CD4-positive, alpha-beta T cell (primary cell): ENCODE data around the gene FREM1. TPM values are rescaled to one million over a fixed set of nuclear protein-coding genes. Genes with fewer than 3 reads are reported as not detected.

Experiments
- ATAC-seq: fragments of 200-7000 bp; cut with Tn5 transposase; one replicate; pipeline ENCODE4 v1.10.0; 2022; ENCODE audit warnings: mild to moderate bottlenecking; ENCODE audit not compliant: poor library complexity
- CTCF ChIA-PET: fragments of 350-600 bp; sonication (Branson Sonifier 250); formaldehyde crosslinking; loops from one replicate; lab custom pipeline; 2021; ENCODE audit warnings: antibody characterized with exemption, inconsistent platforms; lab: Charles Lee
- POLR2A ChIA-PET: fragments of 350-600 bp; sonication (Branson Sonifier 250); formaldehyde crosslinking; loops from one replicate; lab custom pipeline; 2021; ENCODE audit warnings: antibody characterized with exemption, inconsistent platforms; lab: Charles Lee
- DNase-seq, 14 experiments: peaks; one replicate each; pipeline ENCODE4 v3.0.0-alpha.2; 2013 to 2020; ENCODE audit warnings: mixed read lengths in 2 of 14
- H3K27ac ChIP-seq, 2 donors: one replicate each; pipeline versions ENCODE4 v1.5.1 to v1.7.0; 2013; ENCODE audit warnings: low read length in 2 of 2, low read depth in 1 of 2, mild to moderate bottlenecking in 1 of 2
- H3K27me3 ChIP-seq, 2 experiments: 1 replicate in 1 of 2; 2 replicates in 1 of 2; pipeline versions ENCODE4 v1.6.1 to v1.7.0; 2013; ENCODE audit warnings: low read length in 2 of 2, control low read depth in 1 of 2, mild to moderate bottlenecking in 1 of 2, moderate library complexity in 1 of 2; ENCODE audit not compliant: insufficient read depth in 2 of 2, control insufficient read depth in 1 of 2
- H3K36me3 ChIP-seq: one replicate; pipeline ENCODE4 v1.6.1; 2013; ENCODE audit warnings: low read length, control low read depth; ENCODE audit not compliant: insufficient read depth
- H3K4me1 ChIP-seq: one replicate; pipeline ENCODE4 v1.6.1; 2013; ENCODE audit warnings: low read length, control low read depth; ENCODE audit not compliant: insufficient read depth
- H3K4me3 ChIP-seq: one replicate; pipeline ENCODE4 v1.5.1; 2013; ENCODE audit warnings: mild to moderate bottlenecking, low read length, moderate library complexity
- H3K9me3 ChIP-seq, 2 experiments: 1 replicate in 1 of 2; 2 replicates in 1 of 2; pipeline versions ENCODE4 v1.6.1 to v1.7.0; 2013; ENCODE audit warnings: low read length in 2 of 2, mild to moderate bottlenecking in 2 of 2, control low read depth in 1 of 2, moderate library complexity in 1 of 2; ENCODE audit not compliant: control insufficient read depth in 1 of 2, insufficient read depth in 1 of 2
- H3K27ac Mint-ChIP-seq: one replicate; pipeline ENCODE4 v1.8.0; 2020; ENCODE audit warnings: mixed read lengths
- H3K27me3 Mint-ChIP-seq: one replicate; pipeline ENCODE4 v1.8.0; 2021; ENCODE audit warnings: mixed read lengths
- H3K36me3 Mint-ChIP-seq: one replicate; pipeline ENCODE4 v1.8.0; 2021; ENCODE audit warnings: low read depth, mixed read lengths
- H3K4me1 Mint-ChIP-seq: one replicate; pipeline ENCODE4 v1.8.0; 2021; ENCODE audit warnings: low read depth, mixed read lengths
- H3K4me3 Mint-ChIP-seq: one replicate; pipeline ENCODE4 v1.8.0; 2020; ENCODE audit warnings: mild to moderate bottlenecking, mixed read lengths
- H3K9me3 Mint-ChIP-seq: one replicate; pipeline ENCODE4 v1.8.0; 2020; ENCODE audit warnings: mixed read lengths
- CTCF ChIP-seq: fragments of 200-600 bp; IDR thresholded peaks from one replicate; pipeline ENCODE4 v1.8.0; 2022; ENCODE audit warnings: antibody characterized with exemption, mild to moderate bottlenecking
- intact Hi-C, 2 experiments: fragments of 100-400 bp; cut with DNase I in 1 of 2; cut with micrococcal nuclease in 1 of 2; formaldehyde crosslinking; loops; one replicate each; pipeline versions ENCODE4 v1.15.1 to v1.9.0; 2023 to 2025; cut with DNase I, micrococcal nuclease
- total RNA-seq, 174 experiments: library from RNA in 2 of 174; stranded (reverse) in 2 of 174; gene quantifications; one replicate each; pipeline ENCODE4 v1.2.3 and lab custom pipeline; 2021 to 2026

The FREM1 gene
- total RNA-seq, 2 experiments from 2014 or later = 0.27 TPM; not detected in 1

DNA sequence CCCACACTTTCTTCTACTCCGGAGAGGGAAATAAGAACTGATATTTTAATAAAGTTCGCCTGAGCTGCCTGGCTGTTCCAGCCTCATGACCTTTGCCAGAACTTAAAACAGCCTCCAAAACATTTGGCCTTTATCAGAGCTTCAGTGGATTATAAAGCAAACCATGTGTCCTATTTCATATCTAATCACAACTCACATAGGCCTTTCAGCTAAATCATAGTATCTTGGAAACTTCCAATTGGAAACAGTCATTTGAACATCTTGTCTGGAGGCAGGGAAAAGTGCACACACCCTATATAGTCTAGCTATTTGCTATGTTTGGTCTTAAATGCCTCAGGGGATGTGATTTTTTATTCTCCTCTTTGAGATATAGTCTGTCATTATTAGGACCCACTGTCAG lies 46.0 kb upstream of the FREM1 start:
- no peak overlapping the region for H3K4me3 Mint-ChIP-seq
- H3K27ac ChIP-seq = no peak overlapping the region
- no peaks in the 10 kb centered on the region for H3K27me3 ChIP-seq
- H3K36me3 ChIP-seq = no peaks in the 10 kb centered on the region
- H3K36me3 Mint-ChIP-seq = no peaks in the 10 kb centered on the region
- ChIA-PET POLR2A (no interaction called here), CTCF (no interaction called here)
- DNase-seq (no peak), ATAC-seq (no peak)
- H3K9me3 ChIP-seq = no peaks in the 10 kb centered on the region
- peaks cover 6% of the 10 kb centered on the region for H3K4me1 ChIP-seq
- intact Hi-C loops = no loop called here
- TF ChIP-seq CTCF = no peak
- no peaks in the 10 kb centered on the region for H3K9me3 Mint-ChIP-seq
- no peaks in the 10 kb centered on the region for H3K27me3 Mint-ChIP-seq
- no peaks in the 10 kb centered on the region for H3K4me1 Mint-ChIP-seq
- no peak overlapping the region for H3K4me3 ChIP-seq
- no peak overlapping the region for H3K27ac Mint-ChIP-seq

GRCh38 chr9:14945351-14945750 lies 35.1 kb upstream of the FREM1 start:
- Histone ChIP-seq H3K27me3 (no peaks in the 10 kb centered on the region), H3K4me3 (no peak overlapping the region), H3K9me3 (peaks cover 0 to 9% of the 10 kb centered on the region in 2 experiments), H3K36me3 (no peaks in the 10 kb centered on the region), H3K27ac (no peak overlapping the region), H3K4me1 (no peaks in the 10 kb centered on the region)
- DNase-seq (no peak), ATAC-seq (no peak)
- Mint-ChIP-seq H3K27me3 (peaks cover 12% of the 10 kb centered on the region), H3K4me3 (no peak overlapping the region), H3K4me1 (no peaks in the 10 kb centered on the region), H3K9me3 (no peaks in the 10 kb centered on the region), H3K27ac (no peak overlapping the region), H3K36me3 (no peaks in the 10 kb centered on the region)
- POLR2A ChIA-PET = no interaction called here
- intact Hi-C loops = no loop called here
- TF ChIP-seq CTCF = no peak
- CTCF ChIA-PET = no interaction called here

DNA sequence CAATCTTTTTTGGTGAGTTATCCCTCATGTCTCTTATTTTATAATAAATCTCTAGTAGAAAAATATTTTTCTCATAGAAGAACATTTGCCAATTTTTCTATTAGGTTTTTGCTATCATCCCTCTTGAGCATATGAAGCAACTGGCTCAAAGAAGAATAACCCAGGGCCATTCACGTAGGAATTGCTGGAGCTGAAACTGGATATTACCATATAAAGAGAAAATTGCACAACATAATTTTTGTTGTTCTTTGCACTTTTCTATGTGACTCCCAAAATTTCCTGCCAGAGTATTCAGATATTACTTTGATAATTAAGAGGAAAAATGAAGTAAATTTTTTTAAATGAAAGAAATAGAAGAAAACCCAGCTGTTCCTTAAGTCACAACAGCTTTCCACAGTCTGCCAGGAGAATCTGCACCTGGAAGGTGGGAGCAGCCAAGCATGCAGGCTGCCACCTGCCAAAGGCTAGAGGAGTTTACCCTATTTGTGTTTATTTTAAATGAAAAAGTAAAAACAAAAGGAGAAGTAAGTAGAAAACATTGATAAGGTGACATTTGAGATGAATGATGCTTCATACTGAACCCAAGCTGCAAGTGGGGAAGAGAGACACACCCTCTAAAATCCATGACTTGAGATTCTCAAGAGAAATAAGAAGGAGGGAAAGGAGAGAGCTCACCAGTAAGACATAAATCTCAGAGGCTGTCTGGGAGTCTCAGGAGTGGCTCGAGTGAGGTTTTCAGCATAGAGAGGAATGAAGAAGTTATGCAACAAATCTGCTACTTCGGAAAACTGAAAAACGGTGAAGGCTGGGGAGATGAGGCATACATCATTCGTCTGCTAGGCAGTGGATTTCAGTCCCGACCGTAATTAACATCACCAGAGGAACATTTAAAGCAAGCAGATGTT lies 31.5 kb upstream of the FREM1 start:
- H3K4me3 ChIP-seq = no peak overlapping the region
- ATAC-seq (no peak), DNase-seq (no peak)
- intact Hi-C loops = no loop called here
- no peak overlapping the region for H3K27ac ChIP-seq
- TF ChIP-seq CTCF = no peak
- Mint-ChIP-seq H3K27ac (no peak overlapping the region), H3K36me3 (no peaks in the 10 kb centered on the region), H3K4me3 (no peak overlapping the region), H3K9me3 (no peaks in the 10 kb centered on the region), H3K27me3 (peaks cover 5% of the 10 kb centered on the region), H3K4me1 (no peaks in the 10 kb centered on the region)
- POLR2A ChIA-PET = no interaction called here
- H3K36me3 ChIP-seq = no peaks in the 10 kb centered on the region
- no peaks in the 10 kb centered on the region for H3K4me1 ChIP-seq
- CTCF ChIA-PET = no interaction called here
- no peaks in the 10 kb centered on the region for H3K9me3 ChIP-seq
- H3K27me3 ChIP-seq = no peaks in the 10 kb centered on the region
